Progenitor cell of endocrine pancreas (in vitro differentiated cells): ENCODE measurements around the gene FABP1. TPM values are rescaled to one million over a fixed set of nuclear protein-coding genes. Genes with fewer than 3 reads are reported as not detected.

Experiments used
- DNase-seq: peaks from one replicate; pipeline ENCODE4 v3.0.0; 2021; ENCODE audit warnings: low spot score; ENCODE audit not compliant: unreplicated experiment
- H3K27ac Mint-ChIP-seq: 2 replicates; pipeline ENCODE4 v1.8.0; 2021; ENCODE audit warnings: mild to moderate bottlenecking, moderate library complexity, mixed read lengths
- H3K27me3 Mint-ChIP-seq: 2 replicates; pipeline ENCODE4 v1.8.0; 2021; ENCODE audit warnings: mixed read lengths
- H3K36me3 Mint-ChIP-seq: 2 replicates; pipeline ENCODE4 v1.8.0; 2022; ENCODE audit warnings: mixed read lengths; ENCODE audit not compliant: insufficient read depth
- H3K4me1 Mint-ChIP-seq: 2 replicates; pipeline ENCODE4 v1.8.0; 2021; ENCODE audit warnings: low read depth, mixed read lengths
- H3K4me3 Mint-ChIP-seq: 2 replicates; pipeline ENCODE4 v1.8.0; 2021; ENCODE audit warnings: low read depth, mild to moderate bottlenecking, moderate library complexity, mixed read lengths
- H3K9me3 Mint-ChIP-seq: 2 replicates; pipeline ENCODE4 v1.8.0; 2021; ENCODE audit warnings: low read depth, mixed read lengths
- CTCF ChIP-seq: fragments of 200-600 bp; sonication (generic); IDR thresholded peaks from one replicate; pipeline ENCODE4 v1.5.0; 2021; ENCODE audit warnings: antibody characterized with exemption, mild to moderate bottlenecking; ENCODE audit not compliant: unreplicated experiment
- microRNA-seq: library from miRNA; unstranded; fragments of <30 nt; microRNA quantifications from one replicate; pipeline ENCODE4 v1.1.0, GENCODE V29; 2020; ENCODE audit warnings: borderline number of aligned reads; ENCODE audit not compliant: unreplicated experiment
- total RNA-seq: library from RNA; stranded (reverse); gene quantifications from 2 replicates; pipeline ENCODE4 v1.2.1, GENCODE V29; 2021

FABP1 gene
- total RNA-seq, 1 donor from 2014 or later = 4.5 TPM

- Mint-ChIP-seq H3K27ac (no peak overlapping the region), H3K27me3 (no peaks in the 10 kb centered on the region), H3K9me3 (no peaks in the 10 kb centered on the region), H3K4me1 (peaks cover 2% of the 10 kb centered on the region), H3K4me3 (no peak overlapping the region), H3K36me3 (no peaks in the 10 kb centered on the region)
- TF ChIP-seq CTCF = no peak
- DNase-seq = no peak
Observed at GRCh38 chr2:88074150-88074549, 53.7 kb downstream of the FABP1 start.

Small RNAs within 50 kb of the gene (microRNA-seq; reads per million reads assigned to microRNA genes)
- not detected for gene MIR4780

Other genes starting within 250 kb of the FABP1 start
- 2.8 TPM in 1 of 2 replicates, not detected in the other for gene RNU2-63P, start 111.5 kb downstream of the FABP1 start, total RNA-seq
- gene KRCC1, start 72.3 kb downstream of the FABP1 start, total RNA-seq = 16.2 and 16.7 TPM in 2 replicates
- not detected in 2 replicates for gene SMYD1, start 60.2 kb downstream of the FABP1 start, total RNA-seq
- gene THNSL2, start 42.3 kb upstream of the FABP1 start, total RNA-seq = 13.1 and 14.6 TPM in 2 replicates